ENCODE data around the gene MAP3K3.

- no peak for TF ChIP-seq EZH2phosphoT487 (IDR thresholded peaks at IDR 0.05; ENCODE audit: insufficient read depth, low read depth)
- TF ChIP-seq EZH2 (IDR thresholded peaks at IDR 0.05; ENCODE audit: insufficient read depth, poor library complexity, severe bottlenecking): no peak
These were observed 86.9 kb downstream of the MAP3K3 start for GRCh38 chr17:63709110-63709509.
